KOPT-K1 (cell line): ENCODE results near the gene MUSTN1.

ENCODE experiments used
- H3K27ac ChIP-seq: fragments of 200-600 bp; sonication (generic); 2 replicates; pipeline ENCODE4 v1.5.1; 2016; ENCODE audit warnings: antibody characterized with exemption, mild to moderate bottlenecking, low read depth, low read length; ENCODE audit not compliant: poor library complexity, severe bottlenecking
- H3K36me3 ChIP-seq: fragments of 200-600 bp; sonication (generic); 2 replicates; pipeline ENCODE4 v1.5.1; 2017; ENCODE audit warnings: antibody characterized with exemption, mild to moderate bottlenecking, low read length, moderate library complexity; ENCODE audit not compliant: insufficient read depth
- H3K9me3 ChIP-seq: fragments of 200-600 bp; sonication (generic); 2 replicates; pipeline ENCODE4 v1.5.1; 2017; ENCODE audit warnings: antibody characterized with exemption, low read length, mild to moderate bottlenecking; ENCODE audit not compliant: insufficient read depth, poor library complexity, severe bottlenecking

MUSTN1 gene

DNA sequence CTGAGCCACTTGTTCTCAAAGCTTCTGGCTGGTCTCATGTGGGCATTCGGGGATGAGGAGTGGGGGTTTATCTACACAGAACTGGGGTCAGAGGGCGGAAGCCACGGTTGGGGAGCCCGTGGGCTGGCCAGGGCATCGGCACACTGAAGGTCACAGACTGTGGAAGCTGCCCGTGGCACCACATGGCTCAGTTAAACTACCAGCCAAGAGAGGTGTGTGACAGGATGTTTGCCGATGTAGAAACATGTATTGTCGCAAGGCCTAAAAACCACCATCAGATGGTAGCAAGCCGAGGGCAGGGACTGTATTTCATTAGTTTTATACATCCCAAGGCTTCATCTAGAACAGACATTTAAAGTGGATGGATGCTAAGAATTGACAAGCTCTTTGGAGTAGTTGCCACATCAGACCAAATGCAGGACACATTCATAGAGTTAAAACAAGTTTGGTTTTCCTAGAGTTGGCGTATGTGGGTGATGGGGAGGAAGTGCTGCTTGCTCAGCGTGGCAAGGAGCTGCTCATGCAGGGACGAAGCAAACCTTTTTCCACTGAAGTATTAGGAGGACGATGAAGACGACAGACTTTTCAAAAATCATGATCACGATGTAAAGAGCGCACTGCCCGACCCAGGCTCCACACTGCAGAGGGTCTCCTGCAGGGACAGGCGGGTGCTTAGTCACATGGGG is 9.6 kb upstream of the MUSTN1 start:
- H3K36me3 ChIP-seq: peaks cover 44% of the 10 kb centered on the region; the same call in 1 of the 2 replicates
- no peak overlapping the region for H3K27ac ChIP-seq
- no peaks in the 10 kb centered on the region for H3K9me3 ChIP-seq

- H3K9me3 ChIP-seq: no peaks in the 10 kb centered on the region
- no peak overlapping the region for H3K27ac ChIP-seq
- H3K36me3 ChIP-seq: peaks cover 41% of the 10 kb centered on the region; the same call in 1 of the 2 replicates
Observed at GRCh38 chr3:52843881-52844280, 9.1 kb upstream of the MUSTN1 start.

- peaks cover 35% of the 10 kb centered on the region; the same call in 1 of the 2 replicates for H3K36me3 ChIP-seq
- no peaks in the 10 kb centered on the region for H3K9me3 ChIP-seq
- no peak overlapping the region for H3K27ac ChIP-seq
Observed at GRCh38 chr3:52843108-52843865, 8.5 kb upstream of the MUSTN1 start.

DNA sequence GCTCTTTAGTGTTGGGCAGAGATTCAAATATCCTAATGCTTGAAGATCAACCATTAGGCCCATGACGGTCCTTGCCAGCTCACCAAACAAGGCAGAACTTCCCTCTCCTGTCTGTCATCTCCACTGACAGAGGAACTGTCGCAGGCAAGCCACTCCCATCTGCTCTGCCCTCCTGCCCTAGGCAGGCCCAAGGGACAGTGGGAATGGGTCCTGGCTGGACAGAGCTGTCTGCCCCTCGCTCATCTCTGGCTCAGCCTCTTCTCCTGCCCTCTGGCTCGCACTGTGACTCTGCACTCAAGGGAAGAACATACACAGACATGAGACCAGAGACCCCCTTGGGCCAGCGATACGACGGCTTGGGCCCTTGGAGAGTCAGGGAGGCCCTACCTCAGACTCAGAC is 7.6 kb upstream of the MUSTN1 start:
- Histone ChIP-seq H3K9me3 (no peaks in the 10 kb centered on the region), H3K27ac (no peak overlapping the region), H3K36me3 (peaks cover 32% of the 10 kb centered on the region; the same call in 1 of the 2 replicates)

DNA sequence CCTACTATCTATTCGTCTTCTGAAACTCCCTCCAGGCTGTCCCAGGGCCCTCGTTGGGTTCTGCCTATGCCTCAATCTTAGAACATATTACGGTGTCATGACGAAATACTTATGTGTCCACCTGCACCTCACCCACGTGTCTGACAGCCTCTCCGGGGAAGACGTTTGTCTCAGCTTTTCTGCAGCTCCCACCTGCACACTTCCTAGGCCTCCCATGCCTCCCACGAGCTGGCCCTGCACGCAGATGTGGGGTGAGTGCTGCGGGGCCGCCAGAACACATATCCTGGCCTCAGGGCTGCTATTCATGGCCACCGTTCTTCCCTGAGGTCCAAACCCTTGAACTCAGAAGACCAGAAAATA is 7.1 kb upstream of the MUSTN1 start:
- Histone ChIP-seq H3K9me3 (no peaks in the 10 kb centered on the region), H3K36me3 (peaks cover 32% of the 10 kb centered on the region; the same call in 1 of the 2 replicates), H3K27ac (no peak overlapping the region)

DNA sequence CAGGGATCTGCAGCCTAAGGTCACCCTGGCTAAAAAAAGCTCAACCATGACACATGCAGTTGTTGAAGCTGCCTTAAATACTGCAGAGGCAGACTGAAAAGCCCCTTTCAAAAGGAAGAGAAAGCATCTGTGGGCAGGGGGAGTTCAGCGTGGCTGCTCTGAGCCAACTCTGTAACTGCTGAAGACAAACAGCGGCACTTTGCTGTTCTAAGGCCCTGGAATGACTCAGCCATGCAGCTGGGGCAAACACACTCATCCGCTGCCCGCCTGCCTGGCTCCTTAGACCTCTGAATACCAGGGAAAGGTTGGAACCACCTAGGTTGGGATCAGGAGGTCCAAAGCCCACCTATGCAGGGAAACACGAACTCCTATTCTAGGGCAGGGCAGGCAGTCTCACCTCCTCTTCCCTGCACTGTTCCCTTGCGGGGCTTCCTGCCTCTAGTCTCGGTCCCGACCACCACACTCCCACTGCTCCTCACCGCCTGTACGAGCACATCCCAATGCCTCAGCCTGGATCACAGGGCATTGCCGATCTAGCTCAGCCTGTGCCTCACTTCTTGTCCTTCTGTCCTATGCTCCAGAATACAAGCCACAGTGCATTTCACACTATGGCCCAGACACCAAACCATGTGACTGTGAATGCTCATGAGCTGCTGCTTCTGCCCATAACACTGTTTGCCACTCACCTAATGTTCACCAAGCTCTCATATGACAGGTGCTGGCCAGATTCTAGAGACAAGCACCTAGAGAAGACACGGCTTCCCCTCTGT is 6.6 kb upstream of the MUSTN1 start:
- Histone ChIP-seq H3K36me3 (peaks cover 33% of the 10 kb centered on the region; the same call in 1 of the 2 replicates), H3K27ac (no peak overlapping the region), H3K9me3 (no peaks in the 10 kb centered on the region)

GRCh38 chr3:52839892-52840545 is 5.2 kb upstream of the MUSTN1 start:
- Histone ChIP-seq H3K36me3 (peaks cover 39% of the 10 kb centered on the region; the same call in 1 of the 2 replicates), H3K27ac (no peak overlapping the region), H3K9me3 (no peaks in the 10 kb centered on the region)

DNA sequence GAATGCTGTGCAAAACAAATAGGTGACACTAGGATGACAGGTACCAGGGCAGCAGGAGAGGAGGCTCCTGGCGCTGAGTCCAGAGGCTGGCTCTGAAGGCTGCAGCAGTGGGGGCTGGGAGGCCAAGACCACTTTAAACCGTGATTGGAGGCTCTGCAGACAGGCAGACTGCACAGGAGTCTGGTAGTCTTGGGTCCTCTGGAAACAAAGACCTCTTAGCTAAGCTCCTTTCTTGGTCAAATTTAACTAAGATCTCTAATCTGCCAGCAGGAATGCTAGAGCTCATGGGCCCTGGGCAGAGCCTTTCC is 4.4 kb upstream of the MUSTN1 start:
- Histone ChIP-seq H3K9me3 (no peaks in the 10 kb centered on the region), H3K27ac (peak overlapping the region; percentile 3), H3K36me3 (peaks cover 39% of the 10 kb centered on the region; the same call in 1 of the 2 replicates)

DNA sequence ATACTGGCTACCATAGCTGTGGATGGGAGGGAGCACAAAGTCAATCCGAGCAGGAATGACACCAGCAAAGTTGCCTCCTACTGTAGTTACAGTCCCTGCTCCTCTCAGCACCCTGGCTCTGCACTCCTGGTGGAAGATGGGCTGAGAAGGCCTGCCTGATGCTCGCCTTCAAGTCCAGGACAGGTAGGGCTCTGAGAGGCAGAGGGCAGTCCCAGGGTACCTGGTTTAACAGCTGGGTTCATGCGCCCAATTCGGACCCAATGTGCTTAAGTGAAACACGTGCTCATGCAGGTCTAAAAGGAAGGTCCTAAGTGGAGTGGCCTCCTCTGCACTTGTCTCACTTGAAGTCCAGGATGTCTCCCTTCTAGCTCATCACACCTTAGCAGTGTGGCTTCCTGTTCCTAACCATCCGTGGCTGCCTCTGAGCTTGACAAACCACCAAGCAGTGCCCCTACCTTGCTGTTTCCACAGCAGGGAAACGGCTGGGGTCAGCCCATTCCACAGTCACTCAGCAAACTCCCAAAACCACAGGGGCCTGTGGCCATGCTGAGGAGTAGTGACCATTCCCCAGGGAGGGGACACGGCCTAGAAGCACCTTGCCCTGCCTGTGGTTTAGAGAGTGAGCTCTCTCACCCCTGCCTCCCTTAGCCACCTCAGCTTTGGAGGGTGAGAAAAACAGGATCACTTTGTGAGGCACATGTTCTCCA is 3.9 kb upstream of the MUSTN1 start:
- no peaks in the 10 kb centered on the region for H3K9me3 ChIP-seq

DNA sequence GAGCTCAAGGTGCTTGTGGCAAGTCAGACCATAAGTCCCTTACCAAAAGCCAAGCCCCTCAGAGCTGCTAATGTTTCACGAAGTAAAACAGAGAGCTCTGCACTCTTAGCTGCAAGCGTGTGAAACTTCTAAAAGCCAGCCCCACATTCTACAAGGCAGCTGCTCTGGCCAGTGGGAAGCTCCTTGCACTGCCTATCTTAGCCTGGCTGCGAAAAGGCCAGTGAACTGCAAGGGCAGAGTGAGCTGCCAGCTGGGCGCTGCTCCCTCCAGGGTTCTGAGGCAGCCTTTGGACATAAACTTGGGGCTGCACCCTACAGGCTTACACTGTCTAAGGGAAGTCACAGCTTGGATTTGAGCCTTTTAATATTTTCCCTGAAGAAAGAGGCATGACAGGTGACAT is 2.2 kb upstream of the MUSTN1 start:
- Histone ChIP-seq H3K27ac (peak overlapping the region; percentile 3), H3K36me3 (peaks cover 31% of the 10 kb centered on the region; the same call in 1 of the 2 replicates), H3K9me3 (no peaks in the 10 kb centered on the region)

More for the DNA sequence above, 3.9 kb upstream of the MUSTN1 start:
- peak overlapping the region; percentile 3 for H3K27ac ChIP-seq
- peaks cover 35% of the 10 kb centered on the region; the same call in 1 of the 2 replicates for H3K36me3 ChIP-seq

- Histone ChIP-seq H3K9me3 (no peaks in the 10 kb centered on the region), H3K27ac (no peak overlapping the region), H3K36me3 (peaks cover 26% of the 10 kb centered on the region; the same call in 1 of the 2 replicates)
Observed at GRCh38 chr3:52836471-52836845, 1.6 kb upstream of the MUSTN1 start.

DNA sequence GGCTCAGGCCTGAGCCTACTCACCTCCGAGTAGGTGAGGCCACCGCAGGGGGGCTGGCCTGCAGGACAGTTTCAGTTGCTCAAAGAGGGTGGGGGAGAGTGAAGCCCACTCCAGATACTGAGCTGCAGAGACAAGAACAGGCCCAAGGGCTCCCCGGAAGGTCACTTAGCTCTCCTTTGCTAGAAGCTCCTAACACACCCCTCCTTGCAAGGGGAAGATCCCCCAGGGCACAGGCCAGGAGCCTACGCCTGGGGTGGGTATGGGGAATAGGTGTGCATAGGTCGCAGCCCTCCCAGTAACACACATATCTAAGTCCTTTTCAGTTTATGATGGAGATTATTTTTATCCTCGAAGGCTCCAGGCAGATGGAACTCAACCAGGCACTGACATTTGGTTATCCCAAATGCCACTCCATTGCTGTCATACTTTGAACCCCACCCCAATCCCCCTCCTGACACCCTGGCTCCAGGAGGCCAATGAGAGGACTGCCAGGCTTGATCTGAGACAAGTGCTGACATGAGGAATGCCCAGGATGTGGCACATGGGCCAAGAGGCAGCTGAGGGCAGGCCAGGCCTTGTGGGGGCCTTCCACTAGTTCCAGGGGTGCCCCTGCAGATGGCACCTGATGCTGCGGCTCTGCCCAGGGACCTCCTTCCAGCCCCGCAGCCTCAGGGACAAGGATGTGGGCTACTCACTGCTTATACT is 1.1 kb upstream of the MUSTN1 start:
- peaks cover 21% of the 10 kb centered on the region; the same call in 1 of the 2 replicates for H3K36me3 ChIP-seq
- H3K9me3 ChIP-seq: no peaks in the 10 kb centered on the region
- no peak overlapping the region for H3K27ac ChIP-seq

DNA sequence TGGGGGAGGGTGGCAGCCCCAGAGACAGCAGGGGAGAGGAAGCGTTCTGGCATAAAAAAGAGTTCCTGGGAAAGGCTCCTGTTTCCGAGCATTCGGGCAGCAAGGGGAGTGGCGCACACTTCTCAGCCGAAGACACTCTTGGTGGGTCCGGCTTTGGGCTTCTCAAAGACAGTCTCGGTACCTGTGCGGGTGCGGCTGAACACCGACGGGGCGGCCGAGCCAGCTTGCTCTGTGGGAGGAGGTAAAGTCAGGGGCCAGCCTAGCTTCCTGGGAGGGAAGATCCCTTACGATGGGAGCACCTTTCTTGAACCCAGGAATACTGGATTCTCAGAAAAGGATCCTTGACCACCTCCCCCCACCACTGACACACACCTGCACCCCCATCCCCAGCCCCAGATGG is 1.6 kb downstream of the MUSTN1 start:
- Histone ChIP-seq H3K9me3 (no peaks in the 10 kb centered on the region), H3K36me3 (0 out of 2 replicates have a peak, but pooled peaks cover 12% of the 10 kb centered on the region), H3K27ac (no peak overlapping the region)
